ENCODE measurements around the gene INSC. TPM values are rescaled to one million over a fixed set of nuclear protein-coding genes. Genes with fewer than 3 reads are reported as not detected.
A peak's percentile ranks its signal among the peaks of the same experiment; 100 is the strongest.

Gene INSC
- total RNA-seq, 1 experiment from 2014 or later = not detected

DNA sequence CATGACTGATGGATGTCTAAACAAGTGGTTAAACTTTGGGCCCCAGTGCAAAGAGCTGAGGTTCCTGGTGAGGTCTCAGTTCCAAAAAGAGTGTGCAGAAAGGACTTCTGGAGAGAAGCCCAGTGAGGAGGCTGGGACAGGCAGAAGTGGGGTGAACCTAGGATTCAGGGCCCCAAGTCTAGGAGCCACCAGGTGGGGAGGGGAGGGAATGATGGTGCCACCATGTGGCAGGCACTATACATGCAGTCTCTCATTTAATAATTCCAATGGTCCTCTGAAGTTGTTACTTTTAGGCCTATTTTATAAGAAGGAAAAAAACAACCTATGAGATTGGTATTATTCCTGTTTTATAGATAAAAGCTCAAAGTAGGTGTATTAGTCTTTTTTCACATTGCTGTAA, 102.0 kb downstream of the INSC start:
- Histone ChIP-seq H3K4me2 (ENCODE audit: low read length) (no peak overlapping the region), H2AFZ (ENCODE audit: low read length) (no peak overlapping the region), H3K27me3 (ENCODE audit: low read length) (no peaks in the 10 kb centered on the region), H3K9me2 (replicated peaks; ENCODE audit: low read length) (no peaks in the 10 kb centered on the region), H4K20me1 (ENCODE audit: low read length) (no peaks in the 10 kb centered on the region), H3K4me1 (ENCODE audit: insufficient read depth, low read length) (no peaks in the 10 kb centered on the region), H3K27ac (ENCODE audit: low read length) (no peak overlapping the region), H3K9ac (ENCODE audit: low read length) (no peak overlapping the region), H3K36me3 (ENCODE audit: low read depth, low read length) (no peaks in the 10 kb centered on the region), H3K79me2 (ENCODE audit: low read length) (no peaks in the 10 kb centered on the region), H3F3A (ENCODE audit: low read length, unreplicated experiment) (no peaks in the 10 kb centered on the region), H3K4me3 (ENCODE audit: low read length) (no peak overlapping the region), H3K9me3 (ENCODE audit: low read length) (no peaks in the 10 kb centered on the region)
- no peak for DNase-seq
- BruUV-seq (replicated peaks) = no TSS peak
- intact Hi-C loops (cut with micrococcal nuclease) = no loop called here
- ChIA-PET CTCF (no interaction called here), POLR2A (ENCODE audit: unreplicated experiment) (no interaction called here)
- TF ChIP-seq EZH2phosphoT487 (IDR thresholded peaks at IDR 0.05; ENCODE audit: borderline replicate concordance, low read length) = no peak
- TF ChIP-seq, protein P1, sequence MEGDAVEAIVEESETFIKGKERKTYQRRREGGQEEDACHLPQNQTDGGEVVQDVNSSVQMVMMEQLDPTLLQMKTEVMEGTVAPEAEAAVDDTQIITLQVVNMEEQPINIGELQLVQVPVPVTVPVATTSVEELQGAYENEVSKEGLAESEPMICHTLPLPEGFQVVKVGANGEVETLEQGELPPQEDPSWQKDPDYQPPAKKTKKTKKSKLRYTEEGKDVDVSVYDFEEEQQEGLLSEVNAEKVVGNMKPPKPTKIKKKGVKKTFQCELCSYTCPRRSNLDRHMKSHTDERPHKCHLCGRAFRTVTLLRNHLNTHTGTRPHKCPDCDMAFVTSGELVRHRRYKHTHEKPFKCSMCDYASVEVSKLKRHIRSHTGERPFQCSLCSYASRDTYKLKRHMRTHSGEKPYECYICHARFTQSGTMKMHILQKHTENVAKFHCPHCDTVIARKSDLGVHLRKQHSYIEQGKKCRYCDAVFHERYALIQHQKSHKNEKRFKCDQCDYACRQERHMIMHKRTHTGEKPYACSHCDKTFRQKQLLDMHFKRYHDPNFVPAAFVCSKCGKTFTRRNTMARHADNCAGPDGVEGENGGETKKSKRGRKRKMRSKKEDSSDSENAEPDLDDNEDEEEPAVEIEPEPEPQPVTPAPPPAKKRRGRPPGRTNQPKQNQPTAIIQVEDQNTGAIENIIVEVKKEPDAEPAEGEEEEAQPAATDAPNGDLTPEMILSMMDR (conservative IDR thresholded peaks at IDR 0.05; ENCODE audit: low read depth, low read length) = peak; percentile 40
- no peak for ATAC-seq

DNA sequence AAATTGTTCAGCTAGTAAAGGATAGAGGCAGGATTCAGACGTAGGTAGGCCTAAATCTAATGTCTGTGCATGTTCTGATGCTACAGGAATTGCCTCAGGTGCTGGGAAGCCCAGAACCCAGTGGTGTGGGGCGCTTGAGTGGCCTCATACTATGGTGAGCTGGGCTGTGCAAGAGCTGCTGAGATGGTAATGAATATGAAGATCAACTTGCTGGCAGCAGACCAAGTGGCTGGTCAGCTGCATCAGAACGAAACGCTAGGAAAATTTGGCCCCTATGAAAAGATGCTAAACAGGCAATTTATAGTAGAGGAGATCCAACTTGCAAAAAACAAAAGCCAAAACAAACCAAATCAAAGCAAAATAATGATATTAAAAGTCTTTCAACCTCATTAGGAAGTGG, 102.7 kb downstream of the INSC start:
- H3K4me2 ChIP-seq (ENCODE audit: low read length) = no peak overlapping the region
- H3F3A ChIP-seq (ENCODE audit: low read length, unreplicated experiment) = no peaks in the 10 kb centered on the region
- H3K79me2 ChIP-seq (ENCODE audit: low read length) = no peaks in the 10 kb centered on the region
- no peak overlapping the region for H3K4me3 ChIP-seq (ENCODE audit: low read length)
- ATAC-seq = no peak
- no peaks in the 10 kb centered on the region for H3K9me3 ChIP-seq (ENCODE audit: low read length)
- H3K27me3 ChIP-seq (ENCODE audit: low read length) = no peaks in the 10 kb centered on the region
- ChIA-PET POLR2A (ENCODE audit: unreplicated experiment) (no interaction called here), CTCF (no interaction called here)
- H3K4me1 ChIP-seq (ENCODE audit: insufficient read depth, low read length) = no peaks in the 10 kb centered on the region
- H4K20me1 ChIP-seq (ENCODE audit: low read length) = no peaks in the 10 kb centered on the region
- no peaks in the 10 kb centered on the region for H3K36me3 ChIP-seq (ENCODE audit: low read depth, low read length)
- intact Hi-C loops (cut with micrococcal nuclease) = no loop called here
- no peak for TF ChIP-seq EZH2phosphoT487 (IDR thresholded peaks at IDR 0.05; ENCODE audit: borderline replicate concordance, low read length)
- H3K9me2 ChIP-seq (replicated peaks; ENCODE audit: low read length) = no peaks in the 10 kb centered on the region
- no peak for DNase-seq
- H3K27ac ChIP-seq (ENCODE audit: low read length) = no peak overlapping the region
- no peak overlapping the region for H2AFZ ChIP-seq (ENCODE audit: low read length)
- BruUV-seq (replicated peaks) = no TSS peak
- H3K9ac ChIP-seq (ENCODE audit: low read length) = no peak overlapping the region

DNA sequence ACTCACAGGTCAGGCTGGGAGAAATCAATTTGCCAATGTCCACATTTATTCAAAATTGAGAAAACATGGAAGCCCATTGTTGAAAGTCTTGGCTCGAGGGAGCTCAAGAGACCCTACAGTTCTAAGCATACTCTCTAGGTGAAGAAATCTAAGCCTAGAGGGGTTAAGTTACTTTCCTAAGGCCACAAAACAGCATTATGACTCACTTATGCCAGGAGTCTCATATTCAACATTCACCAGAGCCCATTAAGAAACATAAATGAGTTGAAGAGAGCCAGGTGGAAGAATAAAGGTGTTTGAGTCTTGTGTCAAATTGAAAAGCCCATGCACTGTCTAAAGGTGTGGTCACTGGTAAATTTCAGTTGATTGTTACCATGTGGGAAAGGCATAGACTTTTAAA, 108.1 kb downstream of the INSC start:
- ATAC-seq (no peak), DNase-seq (no peak)
- H3K36me3 ChIP-seq (ENCODE audit: low read depth, low read length) = no peaks in the 10 kb centered on the region
- no peak overlapping the region for H3K4me3 ChIP-seq (ENCODE audit: low read length)
- H3K9me3 ChIP-seq (ENCODE audit: low read length) = no peaks in the 10 kb centered on the region
- no peak overlapping the region for H3K27ac ChIP-seq (ENCODE audit: low read length)
- no peaks in the 10 kb centered on the region for H3K4me1 ChIP-seq (ENCODE audit: insufficient read depth, low read length)
- no peaks in the 10 kb centered on the region for H3K79me2 ChIP-seq (ENCODE audit: low read length)
- H4K20me1 ChIP-seq (ENCODE audit: low read length) = no peaks in the 10 kb centered on the region
- no peaks in the 10 kb centered on the region for H3K27me3 ChIP-seq (ENCODE audit: low read length)
- H3K9me2 ChIP-seq (replicated peaks; ENCODE audit: low read length) = no peaks in the 10 kb centered on the region
- intact Hi-C loops (cut with micrococcal nuclease) = no loop called here
- no TSS peak for BruUV-seq (replicated peaks)
- TF ChIP-seq EZH2phosphoT487 (IDR thresholded peaks at IDR 0.05; ENCODE audit: borderline replicate concordance, low read length) (no peak), EZH2 (IDR thresholded peaks at IDR 0.05; ENCODE audit: low read length, unreplicated experiment) (no peak)
- TF ChIP-seq, protein P1 (conservative IDR thresholded peaks at IDR 0.05; ENCODE audit: low read depth, low read length) = no peak
- H3K4me2 ChIP-seq (ENCODE audit: low read length) = no peak overlapping the region
- no peak overlapping the region for H2AFZ ChIP-seq (ENCODE audit: low read length)
- POLR2A ChIA-PET (ENCODE audit: unreplicated experiment) = no interaction called here
- no peaks in the 10 kb centered on the region for H3F3A ChIP-seq (ENCODE audit: low read length, unreplicated experiment)
- CTCF ChIA-PET = no interaction called here
- H3K9ac ChIP-seq (ENCODE audit: low read length) = no peak overlapping the region
